CD14-positive monocyte (primary cell): ENCODE measurements around the gene SP7. TPM values are rescaled to one million over a fixed set of nuclear protein-coding genes. Genes with fewer than 3 reads are reported as not detected.

ENCODE experiments used
- DNase-seq, 3 donors: peaks; one replicate each; pipeline ENCODE4 v3.0.0-alpha.2; 2011 to 2022
- H2AFZ ChIP-seq: 2 replicates; pipeline ENCODE4 v1.6.0; 2012; ENCODE audit warnings: mild to moderate bottlenecking, low read depth, low read length, inconsistent platforms; ENCODE audit not compliant: insufficient read depth, poor library complexity, severe bottlenecking
- H3K27ac ChIP-seq, 2 donors: 1 replicate in 1 of 2; 2 replicates in 1 of 2; pipeline ENCODE4 v1.5.1; 2012 to 2013; ENCODE audit warnings: low read length in 2 of 2, control low read depth in 1 of 2, inconsistent platforms in 1 of 2, low read depth in 1 of 2, mild to moderate bottlenecking in 1 of 2
- H3K27me3 ChIP-seq, 2 donors: one replicate each; pipeline versions ENCODE4 v1.6.0 to v1.6.1; 2011 to 2013; ENCODE audit warnings: low read length in 2 of 2; ENCODE audit not compliant: control insufficient read depth in 2 of 2, insufficient read depth in 2 of 2
- H3K36me3 ChIP-seq, 2 donors: replicated peaks in 1 of 2; 1 replicate in 1 of 2; 2 replicates in 1 of 2; pipeline versions ENCODE4 v1.5.1 to v1.6.1; 2012 to 2013; ENCODE audit warnings: low read length in 2 of 2, control low read depth in 1 of 2, inconsistent platforms in 1 of 2, mild to moderate bottlenecking in 1 of 2; ENCODE audit not compliant: insufficient read depth in 2 of 2, control insufficient read depth in 1 of 2
- H3K4me1 ChIP-seq, 2 donors: 1 replicate in 1 of 2; 2 replicates in 1 of 2; pipeline versions ENCODE4 v1.5.1 to v1.6.1; 2012 to 2013; ENCODE audit warnings: low read length in 2 of 2, control low read depth in 1 of 2, inconsistent platforms in 1 of 2, mild to moderate bottlenecking in 1 of 2, moderate library complexity in 1 of 2; ENCODE audit not compliant: insufficient read depth in 2 of 2, control insufficient read depth in 1 of 2
- H3K4me2 ChIP-seq: replicated peaks from 2 replicates; pipeline ENCODE3; 2012; ENCODE audit warnings: low read length, moderate library complexity, mild to moderate bottlenecking; ENCODE audit not compliant: poor library complexity, severe bottlenecking; ENCODE audit errors: extremely low read depth
- H3K4me3 ChIP-seq, 3 experiments: fragments of 200-600 bp in 1 of 3; sonication (generic) in 1 of 3; replicated peaks in 1 of 3; 1 replicate in 2 of 3; 2 replicates in 1 of 3; pipeline ENCODE4 v1.5.1; 2011 to 2013; ENCODE audit warnings: low read length in 3 of 3, mild to moderate bottlenecking in 3 of 3, control low read depth in 2 of 3, low read depth in 2 of 3, inconsistent platforms in 1 of 3, moderate library complexity in 1 of 3
- H3K79me2 ChIP-seq: 2 replicates; pipeline ENCODE4 v1.6.0; 2012; ENCODE audit warnings: mild to moderate bottlenecking, control low read depth, inconsistent platforms, low read length, moderate library complexity; ENCODE audit not compliant: insufficient read depth
- H3K9ac ChIP-seq: 2 replicates; pipeline ENCODE4 v1.6.0; 2017; ENCODE audit warnings: low read length, mild to moderate bottlenecking; ENCODE audit not compliant: insufficient read depth, poor library complexity, severe bottlenecking
- H3K9me3 ChIP-seq, 2 donors: replicated peaks in 1 of 2; 1 replicate in 1 of 2; 2 replicates in 1 of 2; pipeline versions ENCODE4 v1.5.1 to v1.6.1; 2012 to 2013; ENCODE audit warnings: low read length in 2 of 2, control low read depth in 1 of 2; ENCODE audit not compliant: control insufficient read depth in 1 of 2, insufficient read depth in 1 of 2
- H4K20me1 ChIP-seq: 2 replicates; pipeline ENCODE4 v1.6.0; 2012; ENCODE audit warnings: mild to moderate bottlenecking, low read length, control low read depth, moderate library complexity; ENCODE audit not compliant: insufficient read depth
- H3K27ac Mint-ChIP-seq, 7 donors: one replicate each; pipeline ENCODE4 v1.8.0; 2020; ENCODE audit warnings: mild to moderate bottlenecking in 7 of 7, mixed read lengths in 7 of 7, moderate library complexity in 6 of 7, inconsistent platforms in 2 of 7
- H3K27me3 Mint-ChIP-seq, 3 donors: one replicate each; pipeline ENCODE4 v1.8.0; 2021 to 2022; ENCODE audit warnings: low read depth in 3 of 3, mild to moderate bottlenecking in 3 of 3, mixed read lengths in 3 of 3, moderate library complexity in 3 of 3, inconsistent platforms in 1 of 3
- H3K36me3 Mint-ChIP-seq, 2 donors: one replicate each; pipeline ENCODE4 v1.8.0; 2020; ENCODE audit warnings: mixed read lengths in 2 of 2, inconsistent platforms in 1 of 2, mild to moderate bottlenecking in 1 of 2
- H3K4me1 Mint-ChIP-seq: one replicate; pipeline ENCODE4 v1.8.0; 2020; ENCODE audit warnings: mild to moderate bottlenecking, mixed read lengths
- H3K4me3 Mint-ChIP-seq, 2 donors: one replicate each; pipeline ENCODE4 v1.8.0; 2020; ENCODE audit warnings: mild to moderate bottlenecking in 2 of 2, mixed read lengths in 2 of 2, moderate library complexity in 1 of 2
- H3K9me3 Mint-ChIP-seq, 7 donors: one replicate each; pipeline ENCODE4 v1.8.0; 2020 to 2022; ENCODE audit warnings: mixed read lengths in 7 of 7, mild to moderate bottlenecking in 6 of 7, moderate library complexity in 6 of 7, inconsistent platforms in 2 of 7
- WGBS: methylation state at CpG from one replicate; pipeline ENCODE4 v1.1.5; 2013; ENCODE audit warnings: missing lambda C conversion rate; ENCODE audit not compliant: insufficient coverage; 5-methylcytosine and 5-hydroxymethylcytosine counted together
- intact Hi-C, 2 donors: fragments of 100-400 bp; cut with micrococcal nuclease; formaldehyde crosslinking; loops; one replicate each; pipeline versions ENCODE4 v1.15.0 to v1.15.1; 2023
- polyA plus RNA-seq, 3 donors: library from polyadenylated mRNA; depleted of rRNA in 1 of 3; unstranded in 2 of 3; stranded (reverse) in 1 of 3; fragments of 300-500 nt in 2 of 3; fragments of >200 nt in 1 of 3; fragmentation: Illumina TruSeq in 2 of 3; gene quantifications; 1 replicate in 2 of 3; 2 replicates in 1 of 3; pipeline ENCODE4 v1.2.3, GENCODE V29; 2012 to 2021
- TF ChIP-seq, protein P1 (sequence below): fragments of 200-600 bp; IDR thresholded peaks from one replicate; pipeline ENCODE4 v1.8.0; 2022; ENCODE audit warnings: antibody characterized with exemption, mild to moderate bottlenecking

The SP7 gene
- polyA plus RNA-seq, 3 donors: 0.04 TPM; not detected in 2

DNA sequence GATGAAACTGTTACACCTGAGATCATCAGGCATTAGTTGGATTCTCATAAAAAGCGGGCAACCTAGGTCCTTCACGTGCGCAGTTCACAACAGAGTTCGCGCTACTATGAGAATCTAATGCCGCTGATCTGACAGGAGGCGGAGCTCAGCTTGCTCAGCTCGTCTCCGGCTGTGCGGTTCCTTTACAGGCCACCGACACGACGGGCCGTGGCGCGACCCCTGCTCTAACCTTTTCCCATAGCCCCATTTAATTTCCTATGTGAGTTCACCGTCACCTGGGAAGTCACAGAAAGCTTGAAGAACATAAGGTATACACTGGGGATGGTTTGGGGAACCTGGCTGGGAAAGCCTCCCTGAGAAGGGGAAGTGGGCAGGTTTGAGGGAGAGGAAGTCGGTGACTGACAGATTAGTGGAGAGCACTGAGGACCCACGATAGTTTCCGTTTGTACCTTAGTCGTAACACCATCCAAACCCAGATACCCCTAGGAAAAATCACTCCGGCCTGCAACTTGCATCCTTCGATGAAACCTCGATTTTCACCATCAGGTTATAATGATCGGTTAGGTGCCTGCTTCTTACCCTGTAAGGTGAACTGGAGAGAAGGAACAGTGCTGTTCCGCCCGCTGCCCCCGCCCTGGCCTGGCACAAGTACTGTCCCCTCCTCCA is 11.9 kb downstream of the SP7 start:
- H2AFZ ChIP-seq: peak overlapping the region; percentile 93
- Mint-ChIP-seq H3K36me3 (peaks cover 0 to 10% of the 10 kb centered on the region in 2 donors), H3K4me3 (peak overlapping the region; percentile 91 to 97), H3K4me1 (peaks cover 35% of the 10 kb centered on the region), H3K27ac (peak overlapping the region; percentile 88 to 97 (median 93)), H3K27me3 (peaks cover 23 to 33% (median 30%) of the 10 kb centered on the region in 3 donors), H3K9me3 (peaks cover 0 to 6% (median 0%) of the 10 kb centered on the region in 7 donors)
- TF ChIP-seq, protein P1, sequence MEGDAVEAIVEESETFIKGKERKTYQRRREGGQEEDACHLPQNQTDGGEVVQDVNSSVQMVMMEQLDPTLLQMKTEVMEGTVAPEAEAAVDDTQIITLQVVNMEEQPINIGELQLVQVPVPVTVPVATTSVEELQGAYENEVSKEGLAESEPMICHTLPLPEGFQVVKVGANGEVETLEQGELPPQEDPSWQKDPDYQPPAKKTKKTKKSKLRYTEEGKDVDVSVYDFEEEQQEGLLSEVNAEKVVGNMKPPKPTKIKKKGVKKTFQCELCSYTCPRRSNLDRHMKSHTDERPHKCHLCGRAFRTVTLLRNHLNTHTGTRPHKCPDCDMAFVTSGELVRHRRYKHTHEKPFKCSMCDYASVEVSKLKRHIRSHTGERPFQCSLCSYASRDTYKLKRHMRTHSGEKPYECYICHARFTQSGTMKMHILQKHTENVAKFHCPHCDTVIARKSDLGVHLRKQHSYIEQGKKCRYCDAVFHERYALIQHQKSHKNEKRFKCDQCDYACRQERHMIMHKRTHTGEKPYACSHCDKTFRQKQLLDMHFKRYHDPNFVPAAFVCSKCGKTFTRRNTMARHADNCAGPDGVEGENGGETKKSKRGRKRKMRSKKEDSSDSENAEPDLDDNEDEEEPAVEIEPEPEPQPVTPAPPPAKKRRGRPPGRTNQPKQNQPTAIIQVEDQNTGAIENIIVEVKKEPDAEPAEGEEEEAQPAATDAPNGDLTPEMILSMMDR: no peak
- peak overlapping the region; percentile 68 for H3K9ac ChIP-seq
- 2% methylated on average over 15 of the region's 28 CpGs for WGBS
- H3K4me1 ChIP-seq: peaks cover 37 to 43% of the 10 kb centered on the region in 2 donors
- H3K79me2 ChIP-seq: peaks cover 6% of the 10 kb centered on the region
- peaks cover 0 to 4% of the 10 kb centered on the region in 2 donors for H3K9me3 ChIP-seq
- peak; percentile 64 to 80 (median 79) for DNase-seq
- peaks cover 3 to 4% of the 10 kb centered on the region in 2 donors for H3K36me3 ChIP-seq
- no peaks in the 10 kb centered on the region for H4K20me1 ChIP-seq
- peak overlapping the region; percentile 94 for H3K4me2 ChIP-seq
- peaks cover 14 to 22% of the 10 kb centered on the region in 2 donors for H3K27me3 ChIP-seq
- peak overlapping the region; percentile 43 to 85 (median 56) for H3K4me3 ChIP-seq
- peak overlapping the region; percentile 53 to 78 for H3K27ac ChIP-seq
- intact Hi-C loops: loop anchor here (2.0 to 10.0 kb wide), 4 partner anchors 21 to 178 kb away; partner anchors contain the start of gene TARBP2 (in 1 of the 2)

DNA sequence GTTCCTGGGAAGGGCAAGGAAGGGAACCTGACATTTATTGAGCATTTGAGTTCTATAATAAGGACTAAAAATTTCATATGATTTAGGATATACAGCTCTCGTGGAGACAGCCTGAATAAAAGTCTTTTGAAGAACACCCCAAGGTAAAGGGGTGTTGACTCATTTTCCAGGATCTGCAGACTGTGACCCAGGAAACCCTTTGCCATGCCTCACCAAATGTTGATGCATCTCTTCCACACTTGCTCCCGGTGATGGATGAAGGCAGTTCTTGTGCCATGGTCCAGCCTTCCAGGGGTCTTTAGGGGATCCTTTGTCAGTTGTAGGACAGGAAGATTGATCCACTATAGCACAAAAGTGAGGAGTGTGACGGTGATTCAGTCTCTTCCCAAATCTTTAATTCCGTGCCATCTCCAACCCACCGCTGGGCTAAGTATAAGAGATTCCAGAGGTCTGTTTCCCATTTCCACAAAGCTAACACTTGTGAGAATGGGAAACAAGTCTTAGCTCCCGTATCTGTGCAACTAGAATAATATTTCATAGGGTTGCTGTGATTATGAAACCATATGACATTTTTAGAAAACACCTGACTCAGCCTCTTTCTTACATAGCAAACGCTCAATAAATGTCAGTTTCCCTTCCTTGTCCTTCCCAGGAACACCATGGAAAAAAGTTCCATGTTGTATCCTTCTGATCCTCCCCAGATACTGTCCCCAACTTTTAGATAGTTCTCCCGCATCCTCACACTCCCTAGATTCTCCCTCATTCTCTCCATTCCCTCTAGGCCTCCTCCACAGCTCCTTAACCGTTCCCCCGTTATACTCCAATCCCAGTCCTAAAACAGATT is 15.6 kb downstream of the SP7 start:
- H3K27me3 Mint-ChIP-seq: peaks cover 2 to 4% (median 2%) of the 10 kb centered on the region in 3 donors
- Histone ChIP-seq H2AFZ (peak overlapping the region; percentile 83), H3K4me2 (peak overlapping the region; percentile 84), H4K20me1 (no peaks in the 10 kb centered on the region), H3K27me3 (no peaks in the 10 kb centered on the region), H3K79me2 (peaks cover 8% of the 10 kb centered on the region), H3K4me3 (peak overlapping the region; percentile 52 to 96 (median 70)), H3K9me3 (no peaks in the 10 kb centered on the region), H3K27ac (peak overlapping the region; percentile 70 to 80), H3K9ac (peak overlapping the region; percentile 68), H3K36me3 (peaks cover 22 to 29% of the 10 kb centered on the region in 2 donors), H3K4me1 (peaks cover 29 to 36% of the 10 kb centered on the region in 2 donors)
- peak overlapping the region; percentile 90 to 99 (median 98) for H3K27ac Mint-ChIP-seq
- peaks cover 28% of the 10 kb centered on the region for H3K4me1 Mint-ChIP-seq
- WGBS: 1% methylated on average over 4 of the region's 10 CpGs
- TF ChIP-seq, protein P1: no peak
- H3K9me3 Mint-ChIP-seq: no peaks in the 10 kb centered on the region
- peaks cover 18 to 43% of the 10 kb centered on the region in 2 donors for H3K36me3 Mint-ChIP-seq
- H3K4me3 Mint-ChIP-seq: peak overlapping the region; percentile 95
- DNase-seq: no peak
- intact Hi-C loops: loop anchor here (2.0 to 10.0 kb wide), 4 partner anchors 22 to 182 kb away; partner anchors contain the start of genes MYG1 (in 1 of the 2) and TARBP2 (in 1 of the 2)
